H9 (cell line): ENCODE data around the gene GNAI1. TPM values are rescaled to one million over a fixed set of nuclear protein-coding genes. Genes with fewer than 3 reads are reported as not detected.

ENCODE experiments used
- DNase-seq: peaks from one replicate; pipeline ENCODE4 v3.0.0-alpha.2; 2017
- H2AFZ ChIP-seq: one replicate; pipeline ENCODE4 v1.6.1; 2013; ENCODE audit warnings: mild to moderate bottlenecking, low read length, control low read depth, moderate library complexity
- H2AK5ac ChIP-seq: 2 replicates; pipeline ENCODE4 v1.6.1; 2013; ENCODE audit warnings: low read length, control low read depth, mixed read lengths; ENCODE audit not compliant: insufficient read length
- H2BK120ac ChIP-seq: one replicate; pipeline ENCODE4 v1.6.1; 2013; ENCODE audit warnings: low read depth, mild to moderate bottlenecking, low read length, control low read depth, inconsistent platforms; ENCODE audit not compliant: poor library complexity, severe bottlenecking
- H2BK12ac ChIP-seq: 2 replicates; pipeline ENCODE4 v1.6.1; 2013; ENCODE audit warnings: low read length, control low read depth, mixed read lengths, low read depth; ENCODE audit not compliant: insufficient read length
- H2BK15ac ChIP-seq: 2 replicates; pipeline ENCODE4 v1.6.1; 2013; ENCODE audit warnings: low read depth, low read length, control low read depth
- H2BK20ac ChIP-seq: one replicate; pipeline ENCODE4 v1.6.1; 2013; ENCODE audit warnings: low read depth, mild to moderate bottlenecking, low read length, control low read depth, inconsistent platforms; ENCODE audit not compliant: poor library complexity, severe bottlenecking
- H2BK5ac ChIP-seq: 2 replicates; pipeline ENCODE4 v1.6.1; 2013; ENCODE audit warnings: low read length, control low read depth, mixed read lengths; ENCODE audit not compliant: insufficient read length
- H3K14ac ChIP-seq: 2 replicates; pipeline ENCODE4 v1.6.1; 2013; ENCODE audit warnings: low read length, control low read depth; ENCODE audit not compliant: insufficient read depth
- H3K18ac ChIP-seq: 2 replicates; pipeline ENCODE4 v1.6.1; 2013; ENCODE audit warnings: low read depth, mild to moderate bottlenecking, mixed read lengths, low read length, control low read depth; ENCODE audit not compliant: insufficient read length
- H3K23ac ChIP-seq: 2 replicates; pipeline ENCODE4 v1.6.1; 2013; ENCODE audit warnings: low read length, control low read depth, mixed read lengths, low read depth; ENCODE audit not compliant: insufficient read length
- H3K23me2 ChIP-seq: 2 replicates; pipeline ENCODE4 v1.6.1; 2013; ENCODE audit warnings: low read depth, mild to moderate bottlenecking, mixed read lengths, low read length, control low read depth; ENCODE audit not compliant: insufficient read length, poor library complexity, severe bottlenecking
- H3K27ac ChIP-seq: 2 replicates; pipeline ENCODE4 v1.5.1; 2013; ENCODE audit warnings: low read length, control low read depth, mixed read lengths, low read depth; ENCODE audit not compliant: insufficient read length
- H3K27me3 ChIP-seq: 2 replicates; pipeline ENCODE4 v1.6.1; 2013; ENCODE audit warnings: low read length, control low read depth, inconsistent platforms; ENCODE audit not compliant: insufficient read depth
- H3K4ac ChIP-seq: 2 replicates; pipeline ENCODE4 v1.6.1; 2013; ENCODE audit warnings: low read depth, mild to moderate bottlenecking, control low read depth, inconsistent platforms, low read length, moderate library complexity
- H3K4me1 ChIP-seq: 2 replicates; pipeline ENCODE4 v1.6.1; 2013; ENCODE audit warnings: low read length, control low read depth, inconsistent platforms; ENCODE audit not compliant: insufficient read depth
- H3K4me2 ChIP-seq: 2 replicates; pipeline ENCODE4 v1.6.1; 2013; ENCODE audit warnings: low read length, control low read depth, mixed read lengths; ENCODE audit not compliant: insufficient read length, insufficient read depth
- H3K56ac ChIP-seq: 2 replicates; pipeline ENCODE4 v1.6.1; 2013; ENCODE audit warnings: low read depth, mild to moderate bottlenecking, mixed read lengths, low read length, control low read depth; ENCODE audit not compliant: insufficient read length
- H3K79me1 ChIP-seq: 2 replicates; pipeline ENCODE4 v1.6.1; 2013; ENCODE audit warnings: low read depth, mild to moderate bottlenecking, moderate library complexity, low read length, control low read depth, inconsistent platforms; ENCODE audit not compliant: insufficient read depth, poor library complexity, severe bottlenecking
- H3K79me2 ChIP-seq: 2 replicates; pipeline ENCODE4 v1.6.1; 2013; ENCODE audit warnings: low read length, control low read depth, inconsistent platforms; ENCODE audit not compliant: insufficient read depth
- H3K9ac ChIP-seq: 2 replicates; pipeline ENCODE4 v1.6.1; 2013; ENCODE audit warnings: low read length, control low read depth, mixed read lengths; ENCODE audit not compliant: insufficient read length; ENCODE audit errors: extremely low read depth
- H3K9me3 ChIP-seq: one replicate; pipeline ENCODE4 v1.6.1; 2013; ENCODE audit warnings: low read depth, low read length, inconsistent platforms; ENCODE audit not compliant: control insufficient read depth
- H3T11ph ChIP-seq: one replicate; pipeline ENCODE4 v1.6.1; 2013; ENCODE audit warnings: mild to moderate bottlenecking, low read length, control low read depth, inconsistent platforms
- H4K20me1 ChIP-seq: one replicate; pipeline ENCODE4 v1.6.1; 2013; ENCODE audit not compliant: control insufficient read depth, insufficient read length, insufficient read depth
- H4K5ac ChIP-seq: 2 replicates; pipeline ENCODE4 v1.6.1; 2013; ENCODE audit warnings: low read depth, mild to moderate bottlenecking, mixed read lengths, low read length, control low read depth; ENCODE audit not compliant: insufficient read length
- H4K8ac ChIP-seq: replicated peaks from 2 replicates; pipeline ENCODE4 v1.6.1; 2013; ENCODE audit warnings: low read length, control low read depth, mixed read lengths, low read depth; ENCODE audit not compliant: insufficient read length
- H4K91ac ChIP-seq: 2 replicates; pipeline ENCODE4 v1.6.1; 2013; ENCODE audit warnings: low read depth, mild to moderate bottlenecking, moderate library complexity, mixed read lengths, low read length, control low read depth; ENCODE audit not compliant: insufficient read length
- H3K27ac Mint-ChIP-seq, 3 experiments: 2 replicates in 2 of 3; 3 replicates in 1 of 3; pipeline ENCODE4 v1.8.0; 2020 to 2021; ENCODE audit warnings: mixed read lengths in 3 of 3, mild to moderate bottlenecking in 1 of 3, moderate library complexity in 1 of 3
- H3K27me3 Mint-ChIP-seq: 2 replicates; pipeline ENCODE4 v1.8.0; 2021; ENCODE audit warnings: low read depth, mild to moderate bottlenecking, moderate library complexity, mixed read lengths
- H3K36me3 Mint-ChIP-seq, 3 experiments: 2 replicates in 2 of 3; 3 replicates in 1 of 3; pipeline ENCODE4 v1.8.0; 2020 to 2021; ENCODE audit warnings: low read depth in 3 of 3, mixed read lengths in 3 of 3; ENCODE audit not compliant: insufficient read depth in 1 of 3
- H3K4me1 Mint-ChIP-seq, 2 experiments: 2 replicates each; pipeline ENCODE4 v1.8.0; 2020; ENCODE audit warnings: mixed read lengths in 2 of 2
- H3K4me3 Mint-ChIP-seq, 2 experiments: 2 replicates in 1 of 2; 3 replicates in 1 of 2; pipeline ENCODE4 v1.8.0; 2020 to 2021; ENCODE audit warnings: mild to moderate bottlenecking in 2 of 2, mixed read lengths in 2 of 2, moderate library complexity in 1 of 2
- H3K9me3 Mint-ChIP-seq, 2 experiments: 2 replicates in 1 of 2; 3 replicates in 1 of 2; pipeline ENCODE4 v1.8.0; 2020; ENCODE audit warnings: mild to moderate bottlenecking in 2 of 2, mixed read lengths in 2 of 2, moderate library complexity in 1 of 2
- total RNA-seq: library from RNA; stranded (reverse); gene quantifications from 2 replicates; pipeline ENCODE4 v1.2.1, GENCODE V29; 2021
- TF ChIP-seq, protein P1 (sequence below): fragments of 200-600 bp; sonication (generic); conservative IDR thresholded peaks from 3 replicates; pipeline ENCODE4 v1.8.0; 2021; ENCODE audit warnings: antibody characterized with exemption, mild to moderate bottlenecking

GNAI1 gene
- total RNA-seq, 1 experiment from 2014 or later: 14.1 TPM

DNA sequence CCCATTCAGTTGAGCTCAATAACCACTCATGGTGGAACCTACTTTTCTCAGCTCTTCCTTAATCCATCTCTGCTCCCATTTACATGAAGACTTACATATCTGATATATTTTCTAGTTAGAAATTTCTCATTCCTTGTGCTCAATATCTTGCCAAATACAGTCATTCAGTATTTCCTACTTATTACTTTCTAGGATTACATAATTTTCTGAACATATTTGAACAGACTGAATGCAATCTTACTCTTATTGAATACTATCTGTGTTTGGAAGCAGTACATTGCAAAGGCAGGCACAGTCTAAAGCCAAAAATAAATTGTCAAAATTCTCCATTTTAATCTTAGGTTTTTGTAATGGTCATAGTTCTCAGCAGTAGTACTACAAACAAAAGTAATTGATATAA, 126.0 kb downstream of the GNAI1 start:
- no peaks in the 10 kb centered on the region for H3K36me3 Mint-ChIP-seq
- H3K4me2 ChIP-seq: no peak overlapping the region
- no peak overlapping the region for H4K5ac ChIP-seq
- H2BK20ac ChIP-seq: no peak overlapping the region
- H3K4ac ChIP-seq: no peak overlapping the region
- no peak overlapping the region for H3K23ac ChIP-seq
- no peak overlapping the region for H2AFZ ChIP-seq
- H3T11ph ChIP-seq: no peak overlapping the region
- no peaks in the 10 kb centered on the region for H3K27me3 ChIP-seq
- H2BK12ac ChIP-seq: no peak overlapping the region
- H3K9me3 ChIP-seq: no peaks in the 10 kb centered on the region
- H2AK5ac ChIP-seq: no peak overlapping the region
- H3K4me1 ChIP-seq: no peaks in the 10 kb centered on the region
- H3K27me3 Mint-ChIP-seq: no peaks in the 10 kb centered on the region
- H2BK15ac ChIP-seq: no peak overlapping the region
- H4K8ac ChIP-seq: no peak overlapping the region
- H3K79me2 ChIP-seq: no peaks in the 10 kb centered on the region
- no peak overlapping the region for H3K4me3 Mint-ChIP-seq
- peaks cover 0 to 2% of the 10 kb centered on the region in 2 experiments; a peak in 2 of 4 replicates for H3K4me1 Mint-ChIP-seq
- H3K79me1 ChIP-seq: no peaks in the 10 kb centered on the region
- no peak overlapping the region for H3K27ac ChIP-seq
- H3K23me2 ChIP-seq: no peaks in the 10 kb centered on the region
- DNase-seq: no peak
- H3K18ac ChIP-seq: no peak overlapping the region
- H2BK120ac ChIP-seq: no peak overlapping the region
- no peak overlapping the region for H2BK5ac ChIP-seq
- no peak overlapping the region for H3K14ac ChIP-seq
- no peaks in the 10 kb centered on the region for H3K9me3 Mint-ChIP-seq
- no peak overlapping the region for H4K91ac ChIP-seq
- no peak overlapping the region for H3K56ac ChIP-seq
- H3K27ac Mint-ChIP-seq: no peak overlapping the region
- H4K20me1 ChIP-seq: no peaks in the 10 kb centered on the region
- no peak overlapping the region for H3K9ac ChIP-seq
- TF ChIP-seq, protein P1, sequence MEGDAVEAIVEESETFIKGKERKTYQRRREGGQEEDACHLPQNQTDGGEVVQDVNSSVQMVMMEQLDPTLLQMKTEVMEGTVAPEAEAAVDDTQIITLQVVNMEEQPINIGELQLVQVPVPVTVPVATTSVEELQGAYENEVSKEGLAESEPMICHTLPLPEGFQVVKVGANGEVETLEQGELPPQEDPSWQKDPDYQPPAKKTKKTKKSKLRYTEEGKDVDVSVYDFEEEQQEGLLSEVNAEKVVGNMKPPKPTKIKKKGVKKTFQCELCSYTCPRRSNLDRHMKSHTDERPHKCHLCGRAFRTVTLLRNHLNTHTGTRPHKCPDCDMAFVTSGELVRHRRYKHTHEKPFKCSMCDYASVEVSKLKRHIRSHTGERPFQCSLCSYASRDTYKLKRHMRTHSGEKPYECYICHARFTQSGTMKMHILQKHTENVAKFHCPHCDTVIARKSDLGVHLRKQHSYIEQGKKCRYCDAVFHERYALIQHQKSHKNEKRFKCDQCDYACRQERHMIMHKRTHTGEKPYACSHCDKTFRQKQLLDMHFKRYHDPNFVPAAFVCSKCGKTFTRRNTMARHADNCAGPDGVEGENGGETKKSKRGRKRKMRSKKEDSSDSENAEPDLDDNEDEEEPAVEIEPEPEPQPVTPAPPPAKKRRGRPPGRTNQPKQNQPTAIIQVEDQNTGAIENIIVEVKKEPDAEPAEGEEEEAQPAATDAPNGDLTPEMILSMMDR: no peak
